Fibroblast of lung (primary cell): ENCODE measurements around the gene C20orf96. TPM values are rescaled to one million over a fixed set of nuclear protein-coding genes. Genes with fewer than 3 reads are reported as not detected.
A peak's percentile ranks its signal among the peaks of the same experiment; 100 is the strongest.

Experiments
- DNase-seq, 2 donors: peaks; one replicate each; pipeline versions ENCODE4 v3.0.0 to v3.0.0-alpha.2; 2010; ENCODE audit warnings: low read depth in 2 of 2
- H2AFZ ChIP-seq: 2 replicates; pipeline ENCODE4 v1.5.1; 2012; ENCODE audit warnings: low read length, control low read depth, inconsistent platforms
- H3K27ac ChIP-seq: 2 replicates; pipeline ENCODE4 v1.5.1; 2011; ENCODE audit warnings: low read length, control low read depth; ENCODE audit not compliant: insufficient read depth
- H3K27me3 ChIP-seq: 2 replicates; pipeline ENCODE4 v1.5.1; 2011; ENCODE audit warnings: mild to moderate bottlenecking, low read length; ENCODE audit not compliant: control insufficient read depth, insufficient read depth
- H3K36me3 ChIP-seq: 2 replicates; pipeline ENCODE4 v1.5.1; 2011; ENCODE audit warnings: low read length; ENCODE audit not compliant: control insufficient read depth, insufficient read depth
- H3K4me1 ChIP-seq: 2 replicates; pipeline ENCODE4 v1.5.1; 2011; ENCODE audit warnings: low read length; ENCODE audit not compliant: control insufficient read depth, insufficient read depth; ENCODE audit errors: extremely low read depth
- H3K4me2 ChIP-seq: 2 replicates; pipeline ENCODE4 v1.5.1; 2011; ENCODE audit warnings: low read length, control low read depth; ENCODE audit not compliant: insufficient read depth; ENCODE audit errors: extremely low read depth
- H3K4me3 ChIP-seq, 4 experiments: fragments of 200-600 bp in 1 of 4; sonication (generic) in 1 of 4; replicated peaks in 1 of 4; 2 replicates each; pipeline ENCODE4 v1.5.1; 2011 to 2016; ENCODE audit warnings: low read length in 4 of 4, low read depth in 3 of 4, mild to moderate bottlenecking in 3 of 4, control low read depth in 2 of 4, inconsistent platforms in 1 of 4, mixed read lengths in 1 of 4; ENCODE audit not compliant: insufficient read depth in 1 of 4; ENCODE audit errors: control extremely low read depth in 1 of 4
- H3K79me2 ChIP-seq: 2 replicates; pipeline ENCODE4 v1.5.1; 2012; ENCODE audit warnings: mild to moderate bottlenecking, low read length, inconsistent platforms; ENCODE audit not compliant: control insufficient read depth, insufficient read depth
- H3K9ac ChIP-seq: 2 replicates; pipeline ENCODE4 v1.5.1; 2011; ENCODE audit warnings: mild to moderate bottlenecking, low read length, control low read depth; ENCODE audit not compliant: insufficient read depth
- H3K9me3 ChIP-seq: 2 replicates; pipeline ENCODE4 v1.5.1; 2012; ENCODE audit warnings: low read depth, low read length; ENCODE audit not compliant: control insufficient read depth, insufficient read depth
- H4K20me1 ChIP-seq: 2 replicates; pipeline ENCODE4 v1.5.1; 2011; ENCODE audit warnings: low read length; ENCODE audit not compliant: control insufficient read depth, insufficient read depth; ENCODE audit errors: extremely low read depth
- EZH2 ChIP-seq: IDR thresholded peaks from 2 replicates; pipeline ENCODE4 v1.5.1; 2012; ENCODE audit warnings: low read length, control low read depth, mild to moderate bottlenecking; ENCODE audit errors: missing control alignments
- polyA plus RNA-seq, 2 donors: library from polyadenylated mRNA; depleted of rRNA in 1 of 2; stranded (reverse) in 1 of 2; unstranded in 1 of 2; fragments of >200 nt; gene quantifications; 2 replicates each; pipeline ENCODE4 v1.2.1, GENCODE V29; 2011 to 2012; ENCODE audit warnings: missing spikeins in 1 of 2
- total RNA-seq: library from RNA; depleted of rRNA; stranded (reverse); fragments of >200 nt; gene quantifications from 2 replicates; pipeline ENCODE4 v1.2.1, GENCODE V29; 2014
- TF ChIP-seq, protein P1 (sequence below), 2 donors: IDR thresholded peaks in 1 of 2; conservative IDR thresholded peaks in 1 of 2; 1 replicate in 1 of 2; 2 replicates in 1 of 2; pipeline ENCODE4 v1.5.1; 2011 to 2012; ENCODE audit warnings: low read length in 2 of 2, control low read depth in 1 of 2, inconsistent platforms in 1 of 2, low read depth in 1 of 2, mild to moderate bottlenecking in 1 of 2

C20orf96 gene
- total and polyA plus RNA-seq, 2 donors (not counting 1 experiment from before 2014, with no cell fraction given), result 4.8 to 8.9 TPM

GRCh38 chr20:328027-328974 lies 37.8 kb upstream of the C20orf96 start:
- Histone ChIP-seq H3K9ac (peak overlapping the region; percentile 65), H3K27ac (peak overlapping the region; percentile 66), H3K4me1 (peaks cover 10% of the 10 kb centered on the region), H3K9me3 (no peaks in the 10 kb centered on the region), H3K27me3 (no peaks in the 10 kb centered on the region), H4K20me1 (peaks cover 4% of the 10 kb centered on the region), H2AFZ (no peak overlapping the region), H3K4me3 (peak overlapping the region; percentile 86 to 96 (median 88)), H3K79me2 (peaks cover 26% of the 10 kb centered on the region), H3K36me3 (peaks cover 4% of the 10 kb centered on the region), H3K4me2 (peak overlapping the region; percentile 98)
- TF ChIP-seq EZH2, result no peak
- TF ChIP-seq, protein P1, sequence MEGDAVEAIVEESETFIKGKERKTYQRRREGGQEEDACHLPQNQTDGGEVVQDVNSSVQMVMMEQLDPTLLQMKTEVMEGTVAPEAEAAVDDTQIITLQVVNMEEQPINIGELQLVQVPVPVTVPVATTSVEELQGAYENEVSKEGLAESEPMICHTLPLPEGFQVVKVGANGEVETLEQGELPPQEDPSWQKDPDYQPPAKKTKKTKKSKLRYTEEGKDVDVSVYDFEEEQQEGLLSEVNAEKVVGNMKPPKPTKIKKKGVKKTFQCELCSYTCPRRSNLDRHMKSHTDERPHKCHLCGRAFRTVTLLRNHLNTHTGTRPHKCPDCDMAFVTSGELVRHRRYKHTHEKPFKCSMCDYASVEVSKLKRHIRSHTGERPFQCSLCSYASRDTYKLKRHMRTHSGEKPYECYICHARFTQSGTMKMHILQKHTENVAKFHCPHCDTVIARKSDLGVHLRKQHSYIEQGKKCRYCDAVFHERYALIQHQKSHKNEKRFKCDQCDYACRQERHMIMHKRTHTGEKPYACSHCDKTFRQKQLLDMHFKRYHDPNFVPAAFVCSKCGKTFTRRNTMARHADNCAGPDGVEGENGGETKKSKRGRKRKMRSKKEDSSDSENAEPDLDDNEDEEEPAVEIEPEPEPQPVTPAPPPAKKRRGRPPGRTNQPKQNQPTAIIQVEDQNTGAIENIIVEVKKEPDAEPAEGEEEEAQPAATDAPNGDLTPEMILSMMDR (conservative IDR thresholded peaks at IDR 0.05 in 1 of 2, IDR thresholded peaks at IDR 0.05 in 1 of 2; ENCODE audit: low read depth in 1 of 2, low read length in 2 of 2), result no peak
- peak in 1 of 2 donors; percentile 37 for DNase-seq

- peaks cover 4% of the 10 kb centered on the region for H4K20me1 ChIP-seq
- H2AFZ ChIP-seq, result no peak overlapping the region
- peaks cover 4% of the 10 kb centered on the region for H3K36me3 ChIP-seq
- peak overlapping the region; percentile 65 for H3K9ac ChIP-seq
- H3K4me3 ChIP-seq, result peak overlapping the region; percentile 86 to 96 (median 88)
- TF ChIP-seq, protein P1 (conservative IDR thresholded peaks at IDR 0.05 in 1 of 2, IDR thresholded peaks at IDR 0.05 in 1 of 2; ENCODE audit: low read depth in 1 of 2, low read length in 2 of 2), result no peak
- no peak for TF ChIP-seq EZH2
- H3K27me3 ChIP-seq, result no peaks in the 10 kb centered on the region
- peak overlapping the region; percentile 66 for H3K27ac ChIP-seq
- no peaks in the 10 kb centered on the region for H3K9me3 ChIP-seq
- H3K4me1 ChIP-seq, result peaks cover 10% of the 10 kb centered on the region
- peaks cover 26% of the 10 kb centered on the region for H3K79me2 ChIP-seq
- peak; percentile 92 to 93 for DNase-seq
- H3K4me2 ChIP-seq, result peak overlapping the region; percentile 98
These were observed 36.9 kb upstream of the C20orf96 start for GRCh38 chr20:327186-328026.
